Fibroblast of pulmonary artery (primary cell): ENCODE results near the gene ALG6.

ENCODE experiments used
- DNase-seq: peaks from one replicate; pipeline ENCODE4 v3.0.0-alpha.2; 2010; ENCODE audit warnings: low read depth
- H3K4me3 ChIP-seq: replicated peaks from 2 replicates; pipeline ENCODE4 v1.5.1; 2011; ENCODE audit warnings: low read depth, mild to moderate bottlenecking, control low read depth, low read length, moderate library complexity
- CTCF ChIP-seq: IDR thresholded peaks from 2 replicates; pipeline ENCODE4 v1.5.1; 2011; ENCODE audit warnings: mild to moderate bottlenecking, control low read depth, low read length, inconsistent platforms; ENCODE audit errors: missing control alignments

The ALG6 gene

GRCh38 chr1:63486629-63487028, 119.2 kb downstream of the ALG6 start:
- peak; percentile 13 for DNase-seq
- no peak for TF ChIP-seq CTCF
- no peak overlapping the region for H3K4me3 ChIP-seq

GRCh38 chr1:63487336-63488065, 120.1 kb downstream of the ALG6 start:
- peak; percentile 45 for DNase-seq
- H3K4me3 ChIP-seq: no peak overlapping the region
- TF ChIP-seq CTCF: no peak
